ENCODE measurements around the gene RPTOR. TPM values are rescaled to one million over a fixed set of nuclear protein-coding genes. Genes with fewer than 3 reads are reported as not detected.

Gene RPTOR
- total and polyA plus RNA-seq, 2 donors (not counting 3 experiments of a cell fraction or from before 2014, with no cell fraction given): 10.7 to 41.8 TPM

- no peaks in the 10 kb centered on the region for H3K9me1 ChIP-seq (replicated peaks; ENCODE audit: control insufficient read depth, extremely low read depth, insufficient read depth, low read length)
- H3K79me2 ChIP-seq (ENCODE audit: control insufficient read depth, insufficient read depth, low read length): no peaks in the 10 kb centered on the region
- dilution Hi-C loops (cut with MboI; ENCODE audit: extremely low pct_ligation_motif_present, low sequenced_read_pairs) (no loop called here), intact Hi-C loops (cut with micrococcal nuclease) (no loop called here)
- H3K36me3 ChIP-seq (ENCODE audit: control insufficient read depth in 2 of 2, extremely low read depth in 1 of 2, insufficient read depth in 2 of 2, low read length in 2 of 2): peaks cover 0 to 7% of the 10 kb centered on the region in 2 experiments
- no peak overlapping the region for H3K4me3 ChIP-seq (replicated peaks in 1 of 3; ENCODE audit: insufficient read depth in 1 of 3, low read depth in 1 of 3, low read length in 3 of 3)
- no peak for TF ChIP-seq JUN (IDR thresholded peaks at IDR 0.05; ENCODE audit: borderline replicate concordance, insufficient read depth, insufficient read length, low read depth)
- no peak for TF ChIP-seq EZH2 (IDR thresholded peaks at IDR 0.05; ENCODE audit: borderline replicate concordance, low read depth, low read length, severe bottlenecking)
- TF ChIP-seq POLR2AphosphoS5 (IDR thresholded peaks at IDR 0.05; ENCODE audit: insufficient read depth, low read depth, low read length): no peak
- TF ChIP-seq MYC (IDR thresholded peaks at IDR 0.05; ENCODE audit: low read depth, low read length): no peak
- no peak for TF ChIP-seq POLR2A (IDR thresholded peaks at IDR 0.05; ENCODE audit: low read depth, low read length)
- TF ChIP-seq, protein P1, sequence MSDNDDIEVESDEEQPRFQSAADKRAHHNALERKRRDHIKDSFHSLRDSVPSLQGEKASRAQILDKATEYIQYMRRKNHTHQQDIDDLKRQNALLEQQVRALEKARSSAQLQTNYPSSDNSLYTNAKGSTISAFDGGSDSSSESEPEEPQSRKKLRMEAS (IDR thresholded peaks at IDR 0.05; ENCODE audit: insufficient read depth, insufficient read length): no peak
- no peak for TF ChIP-seq GATA2 (IDR thresholded peaks at IDR 0.05; ENCODE audit: insufficient read depth, insufficient read length, low read depth, low read length)
- TF ChIP-seq FOS (IDR thresholded peaks at IDR 0.05; ENCODE audit: borderline replicate concordance, insufficient read depth, low read length): no peak
- no peak for TF ChIP-seq CTCF (IDR thresholded peaks at IDR 0.05; ENCODE audit: extremely low read depth in 1 of 2, insufficient read depth in 1 of 2, low read depth in 1 of 2, low read length in 2 of 2)
- ChIA-PET POLR2A (no interaction called here), CTCF (interaction anchor here (1.0 to 4.0 kb wide), 4 partner anchors 18 to 466 kb away, joined by 3 to 24 read pairs (median 6); no protein-coding TSS in a partner anchor)
- H3K4me2 ChIP-seq (ENCODE audit: insufficient read depth, low read length): no peak overlapping the region
- peaks cover 28% of the 10 kb centered on the region for H3K4me1 ChIP-seq (ENCODE audit: control insufficient read depth, extremely low read depth, insufficient read depth, low read length)
- no peak for FAIRE-seq
- H2AFZ ChIP-seq (ENCODE audit: low read depth, low read length): no peak overlapping the region
- H4K20me1 ChIP-seq (replicated peaks; ENCODE audit: control insufficient read depth, extremely low read depth, insufficient read depth, low read length): no peaks in the 10 kb centered on the region
- H3K9me3 ChIP-seq (replicated peaks; ENCODE audit: control insufficient read depth, insufficient read depth, low read length): no peaks in the 10 kb centered on the region
- H3K27me3 ChIP-seq (ENCODE audit: control insufficient read depth in 2 of 2, insufficient read depth in 2 of 2, low read length in 2 of 2): no peaks in the 10 kb centered on the region
- no peak for DNase-seq (ENCODE audit: low read depth, low spot score)
- no TSS peak for BruUV-seq (replicated peaks)
- no peak overlapping the region for H3K27ac ChIP-seq (ENCODE audit: insufficient read depth, low read depth, low read length)
- no peak overlapping the region for H3K9ac ChIP-seq (replicated peaks; ENCODE audit: extremely low read depth, insufficient read depth, low read length)
These were observed 349.2 kb downstream of the RPTOR start for GRCh38 chr17:80893604-80894438.

Data from endothelial cell of umbilical vein (primary cell).